HEK293 (cell line): ENCODE data around the gene SPX.

Experiments
- CTCF ChIA-PET: fragments of 350-600 bp; formaldehyde crosslinking; extraction: SDS; loops from one replicate; lab custom pipeline; 2021; ENCODE audit warnings: antibody characterized with exemption; lab: Yijun Ruan, JAX
- POLR2A ChIA-PET: fragments of 300-600 bp; formaldehyde crosslinking; extraction: SDS; loops from one replicate; lab custom pipeline; 2020; ENCODE audit warnings: antibody characterized with exemption, inconsistent platforms; lab: Yijun Ruan, JAX
- H3K27ac ChIP-seq: fragments of 200-500 bp; sonication (Bioruptor generic); 2 replicates; pipeline ENCODE4 v1.5.1; 2014; ENCODE audit warnings: low read depth, low read length, control low read depth, inconsistent platforms; ENCODE audit errors: extremely low read depth
- H3K36me3 ChIP-seq, 2 experiments: fragments of 200-500 bp in 1 of 2; sonication (Bioruptor generic) in 1 of 2; 1 replicate in 1 of 2; 2 replicates in 1 of 2; pipeline ENCODE4 v1.5.1; 2014 to 2017; ENCODE audit warnings: inconsistent platforms in 2 of 2, low read length in 2 of 2; ENCODE audit not compliant: control insufficient read depth in 2 of 2, insufficient read depth in 1 of 2
- H3K4me1 ChIP-seq: fragments of 200-500 bp; sonication (Bioruptor generic); 2 replicates; pipeline ENCODE4 v1.5.1; 2014; ENCODE audit warnings: mild to moderate bottlenecking, low read length, inconsistent platforms; ENCODE audit not compliant: control insufficient read depth, insufficient read depth
- H3K4me3 ChIP-seq: 2 replicates; pipeline ENCODE4 v1.5.1; 2011; ENCODE audit warnings: low read depth, mild to moderate bottlenecking, control low read depth, low read length, moderate library complexity
- H3K9me3 ChIP-seq: fragments of 200-500 bp; sonication (Bioruptor generic); 2 replicates; pipeline ENCODE4 v1.5.1; 2014; ENCODE audit warnings: low read depth, low read length, inconsistent platforms; ENCODE audit not compliant: control insufficient read depth, insufficient read depth
- GLIS1 ChIP-seq: fragments of 450-650 bp; formaldehyde crosslinking; IDR thresholded peaks from 2 replicates; pipeline ENCODE4 v1.5.1; 2016; ENCODE audit warnings: missing biosample characterization, missing genetic modification characterization
- IKZF3 ChIP-seq: fragments of 450-650 bp; IDR thresholded peaks from 2 replicates; pipeline ENCODE4 v1.5.0; 2018; ENCODE audit warnings: missing biosample characterization, mild to moderate bottlenecking, missing genetic modification characterization, moderate library complexity
- MEIS1 ChIP-seq: sonication (generic); formaldehyde crosslinking; IDR thresholded peaks from 2 replicates; pipeline ENCODE4 v1.8.1; 2022; ENCODE audit warnings: missing genetic modification reagents, mild to moderate bottlenecking, borderline replicate concordance
- SETDB1 ChIP-seq: IDR thresholded peaks from one replicate; pipeline ENCODE4 v1.6.1; 2017; ENCODE audit warnings: mild to moderate bottlenecking, low read length, moderate library complexity, mixed read lengths; ENCODE audit not compliant: insufficient read length
- ZFHX2 ChIP-seq: fragments of 450-650 bp; formaldehyde crosslinking; conservative IDR thresholded peaks from 2 replicates; pipeline ENCODE4 v1.5.1; 2016; ENCODE audit warnings: missing biosample characterization, missing genetic modification characterization
- ZNF121 ChIP-seq: fragments of 450-650 bp; formaldehyde crosslinking; IDR thresholded peaks from 2 replicates; pipeline ENCODE4 v1.5.1; 2016; ENCODE audit warnings: missing biosample characterization, missing genetic modification characterization
- ZNF184 ChIP-seq: fragments of 450-650 bp; IDR thresholded peaks from 2 replicates; pipeline ENCODE4 v1.5.1; 2018; ENCODE audit warnings: missing biosample characterization, mild to moderate bottlenecking, missing genetic modification characterization
- ZNF2 ChIP-seq: fragments of 450-650 bp; formaldehyde crosslinking; IDR thresholded peaks from 2 replicates; pipeline ENCODE4 v1.5.1; 2016; ENCODE audit warnings: missing biosample characterization, missing genetic modification characterization
- ZNF292 ChIP-seq: fragments of 450-650 bp; formaldehyde crosslinking; IDR thresholded peaks from 2 replicates; pipeline ENCODE4 v1.5.1; 2016; ENCODE audit warnings: low read depth, missing biosample characterization, missing genetic modification characterization, borderline replicate concordance
- ZNF324 ChIP-seq: fragments of 450-650 bp; formaldehyde crosslinking; IDR thresholded peaks from 2 replicates; pipeline ENCODE4 v1.5.1; 2016; ENCODE audit warnings: missing biosample characterization, missing genetic modification characterization
- ZNF544 ChIP-seq: fragments of 450-650 bp; formaldehyde crosslinking; IDR thresholded peaks from 2 replicates; pipeline ENCODE4 v1.5.0; 2017; ENCODE audit warnings: missing biosample characterization, missing genetic modification characterization
- ZNF558 ChIP-seq: fragments of 450-650 bp; formaldehyde crosslinking; IDR thresholded peaks from 2 replicates; pipeline ENCODE4 v1.5.1; 2016; ENCODE audit warnings: missing biosample characterization, missing genetic modification characterization
- ZNF610 ChIP-seq: fragments of 450-650 bp; formaldehyde crosslinking; IDR thresholded peaks from 2 replicates; pipeline ENCODE4 v1.5.1; 2016; ENCODE audit warnings: missing biosample characterization, missing genetic modification characterization, borderline replicate concordance
- ZNF624 ChIP-seq: fragments of 450-650 bp; formaldehyde crosslinking; IDR thresholded peaks from 2 replicates; pipeline ENCODE4 v1.5.1; 2017; ENCODE audit warnings: missing biosample characterization, missing genetic modification characterization
- ZNF785 ChIP-seq: fragments of 450-650 bp; formaldehyde crosslinking; IDR thresholded peaks from 2 replicates; pipeline ENCODE4 v1.5.1; 2016; ENCODE audit warnings: missing biosample characterization, missing genetic modification characterization
- ZNF792 ChIP-seq: fragments of 450-650 bp; formaldehyde crosslinking; IDR thresholded peaks from 2 replicates; pipeline ENCODE4 v1.5.1; 2016; ENCODE audit warnings: missing biosample characterization, missing genetic modification characterization
- TF ChIP-seq, protein P1 (sequence below): fragments of 450-650 bp; formaldehyde crosslinking; IDR thresholded peaks from 2 replicates; pipeline ENCODE4 v1.5.1; 2016; ENCODE audit warnings: missing biosample characterization, missing genetic modification characterization
- TF ChIP-seq, protein P2 (sequence below): fragments of 450-650 bp; formaldehyde crosslinking; IDR thresholded peaks from 2 replicates; pipeline ENCODE4 v1.5.1; 2017; ENCODE audit warnings: missing biosample characterization, missing genetic modification characterization
- TF ChIP-seq, protein P3 (sequence below): fragments of 450-650 bp; formaldehyde crosslinking; IDR thresholded peaks from 2 replicates; pipeline ENCODE4 v1.5.1; 2016; ENCODE audit warnings: missing biosample characterization, missing genetic modification characterization
- TF ChIP-seq, protein P4 (sequence below): fragments of 450-650 bp; formaldehyde crosslinking; IDR thresholded peaks from 2 replicates; pipeline ENCODE4 v1.5.1; 2017; ENCODE audit warnings: missing biosample characterization, missing genetic modification characterization

The SPX gene

DNA sequence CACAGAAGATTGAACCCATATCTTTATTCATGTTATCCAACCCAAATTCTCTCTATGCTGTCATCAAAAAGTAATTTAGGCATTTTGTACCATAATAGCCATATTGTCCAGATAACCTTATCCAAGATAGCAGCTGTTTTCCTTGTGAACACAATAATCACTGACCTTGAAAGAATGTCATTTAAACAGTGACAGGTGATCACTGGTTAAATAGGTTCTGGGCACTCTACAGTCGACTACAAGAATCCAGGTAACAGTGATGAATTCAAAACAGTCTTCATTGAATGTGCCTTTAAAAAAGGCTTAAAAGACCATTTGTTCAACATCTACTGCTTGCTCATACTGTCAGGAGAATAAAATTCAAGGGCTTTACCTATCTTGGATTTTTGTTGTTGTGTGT lies 4.6 kb upstream of the SPX start (continued):
- TF ChIP-seq, protein P1, sequence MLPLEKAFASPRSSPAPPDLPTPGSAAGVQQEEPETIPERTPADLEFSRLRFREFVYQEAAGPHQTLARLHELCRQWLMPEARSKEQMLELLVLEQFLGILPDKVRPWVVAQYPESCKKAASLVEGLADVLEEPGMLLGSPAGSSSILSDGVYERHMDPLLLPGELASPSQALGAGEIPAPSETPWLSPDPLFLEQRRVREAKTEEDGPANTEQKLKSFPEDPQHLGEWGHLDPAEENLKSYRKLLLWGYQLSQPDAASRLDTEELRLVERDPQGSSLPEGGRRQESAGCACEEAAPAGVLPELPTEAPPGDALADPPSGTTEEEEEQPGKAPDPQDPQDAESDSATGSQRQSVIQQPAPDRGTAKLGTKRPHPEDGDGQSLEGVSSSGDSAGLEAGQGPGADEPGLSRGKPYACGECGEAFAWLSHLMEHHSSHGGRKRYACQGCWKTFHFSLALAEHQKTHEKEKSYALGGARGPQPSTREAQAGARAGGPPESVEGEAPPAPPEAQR: no peak
- TF ChIP-seq ZNF544 (tag by site-specific recombination): no peak
- no peak for TF ChIP-seq ZFHX2 (tag by site-specific recombination)
- TF ChIP-seq ZNF558 (tag by site-specific recombination): no peak
- no peak for TF ChIP-seq ZNF292 (tag by site-specific recombination)
- TF ChIP-seq, protein P2, sequence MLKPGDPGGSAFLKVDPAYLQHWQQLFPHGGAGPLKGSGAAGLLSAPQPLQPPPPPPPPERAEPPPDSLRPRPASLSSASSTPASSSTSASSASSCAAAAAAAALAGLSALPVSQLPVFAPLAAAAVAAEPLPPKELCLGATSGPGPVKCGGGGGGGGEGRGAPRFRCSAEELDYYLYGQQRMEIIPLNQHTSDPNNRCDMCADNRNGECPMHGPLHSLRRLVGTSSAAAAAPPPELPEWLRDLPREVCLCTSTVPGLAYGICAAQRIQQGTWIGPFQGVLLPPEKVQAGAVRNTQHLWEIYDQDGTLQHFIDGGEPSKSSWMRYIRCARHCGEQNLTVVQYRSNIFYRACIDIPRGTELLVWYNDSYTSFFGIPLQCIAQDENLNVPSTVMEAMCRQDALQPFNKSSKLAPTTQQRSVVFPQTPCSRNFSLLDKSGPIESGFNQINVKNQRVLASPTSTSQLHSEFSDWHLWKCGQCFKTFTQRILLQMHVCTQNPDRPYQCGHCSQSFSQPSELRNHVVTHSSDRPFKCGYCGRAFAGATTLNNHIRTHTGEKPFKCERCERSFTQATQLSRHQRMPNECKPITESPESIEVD: no peak
- TF ChIP-seq ZNF610: no peak
- TF ChIP-seq, protein P3, sequence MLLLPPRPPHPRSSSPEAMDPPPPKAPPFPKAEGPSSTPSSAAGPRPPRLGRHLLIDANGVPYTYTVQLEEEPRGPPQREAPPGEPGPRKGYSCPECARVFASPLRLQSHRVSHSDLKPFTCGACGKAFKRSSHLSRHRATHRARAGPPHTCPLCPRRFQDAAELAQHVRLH (tag by site-specific recombination): no peak
- no peak for TF ChIP-seq ZNF184

DNA sequence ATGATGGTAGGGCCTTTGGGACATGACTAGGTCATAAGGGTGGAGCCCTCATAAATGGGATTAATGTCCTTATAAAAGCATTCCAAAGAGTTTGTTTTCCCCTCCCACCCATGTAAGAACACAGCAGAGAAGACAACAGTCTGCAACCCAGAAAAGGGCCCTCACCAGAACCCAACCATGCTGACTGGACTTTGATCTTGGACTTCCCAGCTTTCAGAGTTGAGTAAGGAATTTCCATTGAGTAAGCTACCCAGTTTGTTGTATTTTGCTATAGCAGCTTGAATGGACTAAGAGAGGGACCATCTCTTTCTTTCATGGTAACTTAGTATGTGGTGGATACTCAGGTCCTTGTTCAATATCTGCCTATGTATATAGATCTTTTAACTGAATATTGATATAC lies 2.9 kb upstream of the SPX start:
- Histone ChIP-seq H3K9me3 (no peaks in the 10 kb centered on the region; the same call in 1 of the 2 replicates), H3K4me1 (no peaks in the 10 kb centered on the region), H3K36me3 (no peaks in the 10 kb centered on the region), H3K4me3 (no peak overlapping the region), H3K27ac (no peak overlapping the region)
- POLR2A ChIA-PET: no interaction called here
- CTCF ChIA-PET: no interaction called here
- TF ChIP-seq GLIS1 (no peak), ZNF792 (tag by site-specific recombination) (no peak), ZFHX2 (tag by site-specific recombination) (no peak), ZNF624 (no peak)

DNA sequence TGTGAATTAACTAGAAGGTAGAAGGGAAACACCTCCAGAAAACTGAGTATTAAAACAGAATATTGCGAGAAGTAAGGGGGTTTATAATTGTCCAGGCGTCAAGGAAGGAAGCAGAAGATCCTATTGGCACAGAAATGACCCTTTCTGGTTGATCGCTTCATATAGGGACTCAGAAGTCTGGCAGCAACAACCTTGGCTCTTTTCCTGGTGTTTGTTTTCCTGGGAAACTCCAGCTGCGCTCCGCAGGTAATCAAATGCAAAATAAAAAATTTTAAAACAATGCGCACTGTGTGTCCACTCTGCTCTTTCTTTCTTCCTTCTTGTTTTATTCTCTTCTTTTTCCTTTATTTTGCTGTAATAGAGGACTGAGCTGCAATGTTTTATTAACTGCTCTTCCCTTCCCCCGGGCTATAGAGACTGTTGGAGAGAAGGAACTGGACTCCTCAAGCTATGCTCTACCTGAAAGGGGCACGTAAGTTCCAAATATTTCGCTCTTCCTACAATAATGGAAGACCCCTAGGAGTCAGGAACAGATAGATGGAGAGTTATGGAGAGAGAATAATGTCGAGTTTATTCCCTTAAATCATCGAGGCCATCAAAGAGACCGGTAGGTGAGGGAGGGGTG lies 737 bp downstream of the SPX start:
- H3K9me3 ChIP-seq: no peaks in the 10 kb centered on the region; the same call in 1 of the 2 replicates
- CTCF ChIA-PET: interaction anchor here (0.5 kb wide), 1 partner anchor 230 kb away, joined by 3 read pairs; no protein-coding TSS in a partner anchor
- peak overlapping the region; percentile 72 for H3K4me3 ChIP-seq
- no peak overlapping the region for H3K27ac ChIP-seq
- TF ChIP-seq SETDB1 (no peak), ZNF184 (no peak), IKZF3 (tag by site-specific recombination) (0 out of 2 replicates have a peak, but pooled peaks have one; percentile 9), ZNF324 (no peak), MEIS1 (no peak), ZNF2 (tag by site-specific recombination) (no peak), ZNF785 (tag by site-specific recombination) (no peak), GLIS1 (no peak), ZNF121 (tag by site-specific recombination) (no peak)
- TF ChIP-seq, protein P4, sequence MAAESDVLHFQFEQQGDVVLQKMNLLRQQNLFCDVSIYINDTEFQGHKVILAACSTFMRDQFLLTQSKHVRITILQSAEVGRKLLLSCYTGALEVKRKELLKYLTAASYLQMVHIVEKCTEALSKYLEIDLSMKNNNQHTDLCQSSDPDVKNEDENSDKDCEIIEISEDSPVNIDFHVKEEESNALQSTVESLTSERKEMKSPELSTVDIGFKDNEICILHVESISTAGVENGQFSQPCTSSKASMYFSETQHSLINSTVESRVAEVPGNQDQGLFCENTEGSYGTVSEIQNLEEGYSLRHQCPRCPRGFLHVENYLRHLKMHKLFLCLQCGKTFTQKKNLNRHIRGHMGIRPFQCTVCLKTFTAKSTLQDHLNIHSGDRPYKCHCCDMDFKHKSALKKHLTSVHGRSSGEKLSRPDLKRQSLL (tag by site-specific recombination): peak; percentile 10; the same call in 1 of the 2 replicates
- TF ChIP-seq, all 188 proteins: peak for 2
- H3K36me3 ChIP-seq: no peaks in the 10 kb centered on the region
- peaks cover 8% of the 10 kb centered on the region; the same call in 1 of the 2 replicates for H3K4me1 ChIP-seq
- POLR2A ChIA-PET: interaction anchor here (1.1 to 2.7 kb wide), 3 partner anchors 16 to 131 kb away, joined by 3 to 13 read pairs (median 10); partner anchors contain the start of genes GOLT1B, LDHB and RECQL
